GM13977 (cell line): ENCODE results near the gene LZIC.

Source experiments
- DNase-seq: peaks from one replicate; pipeline ENCODE4 v3.0.0; 2012; ENCODE audit warnings: low spot score
- in situ Hi-C: fragments of 300-500 bp; cut with MboI; formaldehyde crosslinking; loops from one replicate; pipeline ENCODE4 v1.12.0; 2022; ENCODE audit warnings: low sequenced_read_pairs, low pct_unique_long_range_greater_than_20kb, mixed read lengths, inconsistent platforms; ENCODE audit not compliant: unreplicated experiment
- TF ChIP-seq, protein P1 (sequence below): IDR thresholded peaks from 2 replicates; pipeline ENCODE4 v1.5.1; 2012; ENCODE audit warnings: mild to moderate bottlenecking, control low read depth; ENCODE audit not compliant: insufficient read depth; ENCODE audit errors: extremely low read depth, missing control alignments

LZIC gene

DNA sequence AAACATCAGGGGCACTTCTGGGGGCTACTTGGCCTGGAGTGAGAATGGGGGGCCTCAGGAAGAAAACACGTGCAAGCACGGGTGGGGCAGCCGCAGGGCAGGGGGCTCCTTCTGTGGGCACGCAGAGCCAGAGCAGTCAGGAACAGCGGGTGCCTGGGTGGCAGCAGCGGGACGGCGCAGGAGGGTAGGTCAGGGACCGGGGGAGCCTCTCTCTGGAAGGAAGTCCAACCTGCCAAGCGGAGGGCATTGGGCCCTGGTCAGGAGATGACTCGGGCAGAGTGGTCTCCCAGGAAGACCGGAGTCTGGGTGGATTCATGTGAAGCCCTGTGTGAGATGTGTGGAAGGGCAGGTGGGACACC is 60.3 kb downstream of the LZIC start:
- TF ChIP-seq, protein P1, sequence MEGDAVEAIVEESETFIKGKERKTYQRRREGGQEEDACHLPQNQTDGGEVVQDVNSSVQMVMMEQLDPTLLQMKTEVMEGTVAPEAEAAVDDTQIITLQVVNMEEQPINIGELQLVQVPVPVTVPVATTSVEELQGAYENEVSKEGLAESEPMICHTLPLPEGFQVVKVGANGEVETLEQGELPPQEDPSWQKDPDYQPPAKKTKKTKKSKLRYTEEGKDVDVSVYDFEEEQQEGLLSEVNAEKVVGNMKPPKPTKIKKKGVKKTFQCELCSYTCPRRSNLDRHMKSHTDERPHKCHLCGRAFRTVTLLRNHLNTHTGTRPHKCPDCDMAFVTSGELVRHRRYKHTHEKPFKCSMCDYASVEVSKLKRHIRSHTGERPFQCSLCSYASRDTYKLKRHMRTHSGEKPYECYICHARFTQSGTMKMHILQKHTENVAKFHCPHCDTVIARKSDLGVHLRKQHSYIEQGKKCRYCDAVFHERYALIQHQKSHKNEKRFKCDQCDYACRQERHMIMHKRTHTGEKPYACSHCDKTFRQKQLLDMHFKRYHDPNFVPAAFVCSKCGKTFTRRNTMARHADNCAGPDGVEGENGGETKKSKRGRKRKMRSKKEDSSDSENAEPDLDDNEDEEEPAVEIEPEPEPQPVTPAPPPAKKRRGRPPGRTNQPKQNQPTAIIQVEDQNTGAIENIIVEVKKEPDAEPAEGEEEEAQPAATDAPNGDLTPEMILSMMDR = no peak
- DNase-seq = no peak
- in situ Hi-C loops = no loop called here

DNA sequence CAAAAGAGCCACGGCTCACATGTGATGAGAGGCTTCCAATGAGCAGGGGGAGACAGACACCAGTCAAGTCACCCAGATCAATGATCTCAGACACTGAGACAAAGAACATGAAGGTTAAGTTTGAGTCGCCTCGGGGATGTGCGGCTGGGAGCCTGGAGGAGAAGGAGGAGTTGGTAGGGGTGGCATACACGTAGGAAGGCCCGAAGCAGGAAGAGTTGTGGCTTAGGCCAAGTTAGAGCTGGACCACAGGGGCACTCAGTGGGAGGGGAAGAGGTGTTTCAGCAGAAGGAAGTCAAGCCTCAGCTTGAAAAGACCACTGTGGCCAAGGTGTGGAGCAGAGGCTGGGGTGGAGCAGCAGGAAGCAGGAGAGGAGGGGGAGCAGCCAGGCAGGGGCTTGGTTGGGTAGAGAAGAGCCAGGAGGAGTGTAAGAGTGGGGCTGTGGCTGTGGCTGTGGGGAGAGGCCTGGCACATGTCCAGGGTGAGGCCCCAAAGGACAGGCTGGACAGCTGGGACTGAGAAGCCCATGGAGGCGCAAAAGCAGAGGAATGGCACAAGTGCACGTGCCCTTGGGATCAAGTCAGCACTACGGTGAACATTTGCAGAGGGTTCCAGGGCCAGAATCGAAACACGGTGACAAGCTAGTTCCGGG is 60.8 kb downstream of the LZIC start:
- TF ChIP-seq, protein P1 = no peak
- no peak for DNase-seq
- in situ Hi-C loops = no loop called here

DNA sequence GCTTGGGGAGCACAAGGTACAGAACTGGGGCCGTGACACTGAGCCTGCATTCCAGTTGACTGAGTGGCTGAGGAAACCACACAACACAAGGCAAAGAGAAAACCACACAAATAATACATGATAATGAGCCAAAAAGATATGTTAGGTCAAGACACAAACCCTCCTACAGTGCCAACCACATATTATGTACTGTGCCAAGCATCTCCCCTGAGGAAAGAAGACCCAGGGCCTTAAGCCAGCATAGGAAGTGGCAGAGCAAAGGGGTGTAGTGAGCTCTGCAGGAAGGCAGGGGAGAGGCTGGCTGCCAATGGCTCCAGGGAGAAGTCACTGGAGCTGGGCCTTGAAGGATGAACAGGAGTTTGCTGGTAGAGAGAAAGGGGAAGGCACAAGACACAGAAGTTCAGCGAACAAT is 61.3 kb downstream of the LZIC start:
- TF ChIP-seq, protein P1 = no peak
- in situ Hi-C loops = no loop called here
- no peak for DNase-seq
